CD14-positive monocyte (primary cell): ENCODE results near the gene PSMF1. TPM values are rescaled to one million over a fixed set of nuclear protein-coding genes. Genes with fewer than 3 reads are reported as not detected.
A peak's percentile ranks its signal among the peaks of the same experiment; 100 is the strongest.

Experiments
- DNase-seq, 3 donors: peaks; one replicate each; pipeline ENCODE4 v3.0.0-alpha.2; 2011 to 2022
- H2AFZ ChIP-seq: 2 replicates; pipeline ENCODE4 v1.6.0; 2012; ENCODE audit warnings: mild to moderate bottlenecking, low read depth, low read length, inconsistent platforms; ENCODE audit not compliant: insufficient read depth, poor library complexity, severe bottlenecking
- H3K27ac ChIP-seq, 2 donors: 1 replicate in 1 of 2; 2 replicates in 1 of 2; pipeline ENCODE4 v1.5.1; 2012 to 2013; ENCODE audit warnings: low read length in 2 of 2, control low read depth in 1 of 2, inconsistent platforms in 1 of 2, low read depth in 1 of 2, mild to moderate bottlenecking in 1 of 2
- H3K27me3 ChIP-seq, 2 donors: one replicate each; pipeline versions ENCODE4 v1.6.0 to v1.6.1; 2011 to 2013; ENCODE audit warnings: low read length in 2 of 2; ENCODE audit not compliant: control insufficient read depth in 2 of 2, insufficient read depth in 2 of 2
- H3K36me3 ChIP-seq, 2 donors: replicated peaks in 1 of 2; 1 replicate in 1 of 2; 2 replicates in 1 of 2; pipeline versions ENCODE4 v1.5.1 to v1.6.1; 2012 to 2013; ENCODE audit warnings: low read length in 2 of 2, control low read depth in 1 of 2, inconsistent platforms in 1 of 2, mild to moderate bottlenecking in 1 of 2; ENCODE audit not compliant: insufficient read depth in 2 of 2, control insufficient read depth in 1 of 2
- H3K4me1 ChIP-seq, 2 donors: 1 replicate in 1 of 2; 2 replicates in 1 of 2; pipeline versions ENCODE4 v1.5.1 to v1.6.1; 2012 to 2013; ENCODE audit warnings: low read length in 2 of 2, control low read depth in 1 of 2, inconsistent platforms in 1 of 2, mild to moderate bottlenecking in 1 of 2, moderate library complexity in 1 of 2; ENCODE audit not compliant: insufficient read depth in 2 of 2, control insufficient read depth in 1 of 2
- H3K4me2 ChIP-seq: replicated peaks from 2 replicates; pipeline ENCODE3; 2012; ENCODE audit warnings: low read length, moderate library complexity, mild to moderate bottlenecking; ENCODE audit not compliant: poor library complexity, severe bottlenecking; ENCODE audit errors: extremely low read depth
- H3K4me3 ChIP-seq, 3 experiments: fragments of 200-600 bp in 1 of 3; sonication (generic) in 1 of 3; replicated peaks in 1 of 3; 1 replicate in 2 of 3; 2 replicates in 1 of 3; pipeline ENCODE4 v1.5.1; 2011 to 2013; ENCODE audit warnings: low read length in 3 of 3, mild to moderate bottlenecking in 3 of 3, control low read depth in 2 of 3, low read depth in 2 of 3, inconsistent platforms in 1 of 3, moderate library complexity in 1 of 3
- H3K79me2 ChIP-seq: 2 replicates; pipeline ENCODE4 v1.6.0; 2012; ENCODE audit warnings: mild to moderate bottlenecking, control low read depth, inconsistent platforms, low read length, moderate library complexity; ENCODE audit not compliant: insufficient read depth
- H3K9ac ChIP-seq: 2 replicates; pipeline ENCODE4 v1.6.0; 2017; ENCODE audit warnings: low read length, mild to moderate bottlenecking; ENCODE audit not compliant: insufficient read depth, poor library complexity, severe bottlenecking
- H3K9me3 ChIP-seq, 2 donors: replicated peaks in 1 of 2; 1 replicate in 1 of 2; 2 replicates in 1 of 2; pipeline versions ENCODE4 v1.5.1 to v1.6.1; 2012 to 2013; ENCODE audit warnings: low read length in 2 of 2, control low read depth in 1 of 2; ENCODE audit not compliant: control insufficient read depth in 1 of 2, insufficient read depth in 1 of 2
- H4K20me1 ChIP-seq: 2 replicates; pipeline ENCODE4 v1.6.0; 2012; ENCODE audit warnings: mild to moderate bottlenecking, low read length, control low read depth, moderate library complexity; ENCODE audit not compliant: insufficient read depth
- H3K27ac Mint-ChIP-seq, 7 donors: one replicate each; pipeline ENCODE4 v1.8.0; 2020; ENCODE audit warnings: mild to moderate bottlenecking in 7 of 7, mixed read lengths in 7 of 7, moderate library complexity in 6 of 7, inconsistent platforms in 2 of 7
- H3K27me3 Mint-ChIP-seq, 3 donors: one replicate each; pipeline ENCODE4 v1.8.0; 2021 to 2022; ENCODE audit warnings: low read depth in 3 of 3, mild to moderate bottlenecking in 3 of 3, mixed read lengths in 3 of 3, moderate library complexity in 3 of 3, inconsistent platforms in 1 of 3
- H3K36me3 Mint-ChIP-seq, 2 donors: one replicate each; pipeline ENCODE4 v1.8.0; 2020; ENCODE audit warnings: mixed read lengths in 2 of 2, inconsistent platforms in 1 of 2, mild to moderate bottlenecking in 1 of 2
- H3K4me1 Mint-ChIP-seq: one replicate; pipeline ENCODE4 v1.8.0; 2020; ENCODE audit warnings: mild to moderate bottlenecking, mixed read lengths
- H3K4me3 Mint-ChIP-seq, 2 donors: one replicate each; pipeline ENCODE4 v1.8.0; 2020; ENCODE audit warnings: mild to moderate bottlenecking in 2 of 2, mixed read lengths in 2 of 2, moderate library complexity in 1 of 2
- H3K9me3 Mint-ChIP-seq, 7 donors: one replicate each; pipeline ENCODE4 v1.8.0; 2020 to 2022; ENCODE audit warnings: mixed read lengths in 7 of 7, mild to moderate bottlenecking in 6 of 7, moderate library complexity in 6 of 7, inconsistent platforms in 2 of 7
- WGBS: methylation state at CpG from one replicate; pipeline ENCODE4 v1.1.5; 2013; ENCODE audit warnings: missing lambda C conversion rate; ENCODE audit not compliant: insufficient coverage; 5-methylcytosine and 5-hydroxymethylcytosine counted together
- intact Hi-C, 2 donors: fragments of 100-400 bp; cut with micrococcal nuclease; formaldehyde crosslinking; loops; one replicate each; pipeline versions ENCODE4 v1.15.0 to v1.15.1; 2023
- polyA plus RNA-seq, 3 donors: library from polyadenylated mRNA; depleted of rRNA in 1 of 3; unstranded in 2 of 3; stranded (reverse) in 1 of 3; fragments of 300-500 nt in 2 of 3; fragments of >200 nt in 1 of 3; fragmentation: Illumina TruSeq in 2 of 3; gene quantifications; 1 replicate in 2 of 3; 2 replicates in 1 of 3; pipeline ENCODE4 v1.2.3, GENCODE V29; 2012 to 2021
- TF ChIP-seq, protein P1 (sequence below): fragments of 200-600 bp; IDR thresholded peaks from one replicate; pipeline ENCODE4 v1.8.0; 2022; ENCODE audit warnings: antibody characterized with exemption, mild to moderate bottlenecking

Gene PSMF1
- polyA plus RNA-seq, 3 donors: 103 to 349 (median 138) TPM

DNA sequence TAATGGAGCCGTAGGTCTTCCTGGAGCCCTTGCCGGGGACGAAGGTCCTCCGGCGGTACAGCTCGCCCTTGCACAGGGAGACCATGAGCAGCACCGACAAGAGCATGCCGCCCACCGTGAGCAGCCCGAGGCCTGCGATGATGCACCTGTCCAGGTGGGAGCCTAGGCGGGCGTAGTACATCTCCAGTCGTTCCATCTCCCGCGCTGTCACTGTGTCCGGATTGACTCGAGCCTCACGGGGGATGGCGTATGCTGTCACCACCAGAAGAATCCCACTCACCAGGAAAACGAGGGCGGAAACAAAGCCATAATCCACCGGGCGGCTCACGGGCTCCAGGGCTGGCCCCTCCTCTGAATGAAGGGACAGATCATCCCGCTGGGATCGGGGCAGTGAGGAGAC, 62.5 kb downstream of the PSMF1 start:
- peaks cover 17 to 28% of the 10 kb centered on the region in 2 donors for H3K36me3 Mint-ChIP-seq
- Histone ChIP-seq H3K36me3 (peaks cover 5 to 10% of the 10 kb centered on the region in 2 donors), H3K79me2 (no peaks in the 10 kb centered on the region), H3K4me2 (no peak overlapping the region), H3K27me3 (peaks cover 22 to 24% of the 10 kb centered on the region in 2 donors), H4K20me1 (no peaks in the 10 kb centered on the region), H3K9ac (no peak overlapping the region), H3K4me3 (no peak overlapping the region), H2AFZ (no peak overlapping the region), H3K27ac (no peak overlapping the region), H3K9me3 (no peaks in the 10 kb centered on the region), H3K4me1 (peaks cover 7 to 14% of the 10 kb centered on the region in 2 donors)
- peaks cover 25 to 32% (median 26%) of the 10 kb centered on the region in 3 donors for H3K27me3 Mint-ChIP-seq
- peaks cover 0 to 8% (median 5%) of the 10 kb centered on the region in 7 donors for H3K9me3 Mint-ChIP-seq
- intact Hi-C loops: no loop called here
- TF ChIP-seq, protein P1, sequence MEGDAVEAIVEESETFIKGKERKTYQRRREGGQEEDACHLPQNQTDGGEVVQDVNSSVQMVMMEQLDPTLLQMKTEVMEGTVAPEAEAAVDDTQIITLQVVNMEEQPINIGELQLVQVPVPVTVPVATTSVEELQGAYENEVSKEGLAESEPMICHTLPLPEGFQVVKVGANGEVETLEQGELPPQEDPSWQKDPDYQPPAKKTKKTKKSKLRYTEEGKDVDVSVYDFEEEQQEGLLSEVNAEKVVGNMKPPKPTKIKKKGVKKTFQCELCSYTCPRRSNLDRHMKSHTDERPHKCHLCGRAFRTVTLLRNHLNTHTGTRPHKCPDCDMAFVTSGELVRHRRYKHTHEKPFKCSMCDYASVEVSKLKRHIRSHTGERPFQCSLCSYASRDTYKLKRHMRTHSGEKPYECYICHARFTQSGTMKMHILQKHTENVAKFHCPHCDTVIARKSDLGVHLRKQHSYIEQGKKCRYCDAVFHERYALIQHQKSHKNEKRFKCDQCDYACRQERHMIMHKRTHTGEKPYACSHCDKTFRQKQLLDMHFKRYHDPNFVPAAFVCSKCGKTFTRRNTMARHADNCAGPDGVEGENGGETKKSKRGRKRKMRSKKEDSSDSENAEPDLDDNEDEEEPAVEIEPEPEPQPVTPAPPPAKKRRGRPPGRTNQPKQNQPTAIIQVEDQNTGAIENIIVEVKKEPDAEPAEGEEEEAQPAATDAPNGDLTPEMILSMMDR: no peak
- peaks cover 15% of the 10 kb centered on the region for H3K4me1 Mint-ChIP-seq
- no peak for DNase-seq
- no peak overlapping the region for H3K4me3 Mint-ChIP-seq
- no peak overlapping the region for H3K27ac Mint-ChIP-seq
- 97% methylated on average over 22 of the region's 27 CpGs for WGBS

DNA sequence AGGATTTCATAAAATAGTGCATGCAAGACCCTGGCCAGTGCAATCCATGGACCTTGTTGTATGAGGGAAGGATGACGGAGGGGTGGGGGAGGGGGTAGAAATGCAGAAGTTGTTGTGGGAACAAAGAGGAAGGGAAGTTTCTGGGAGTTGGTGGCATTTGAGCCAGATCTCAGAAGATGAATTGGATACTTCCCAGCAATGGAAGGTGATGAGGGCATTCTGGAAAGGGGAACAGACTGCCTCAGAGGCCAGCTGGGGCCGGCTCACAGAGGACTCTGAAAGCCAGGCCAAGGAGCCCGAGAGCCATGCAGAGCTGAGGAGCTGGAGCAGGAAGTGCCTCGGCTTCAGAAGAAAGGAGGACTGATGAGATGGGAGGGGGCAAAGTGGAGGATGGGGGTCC, 63.7 kb downstream of the PSMF1 start:
- Histone ChIP-seq H3K36me3 (no peaks in the 10 kb centered on the region), H3K4me1 (peaks cover 7 to 14% of the 10 kb centered on the region in 2 donors), H3K27me3 (peaks cover 22 to 35% of the 10 kb centered on the region in 2 donors), H3K4me3 (no peak overlapping the region), H3K79me2 (no peaks in the 10 kb centered on the region), H3K4me2 (no peak overlapping the region), H3K27ac (no peak overlapping the region), H3K9ac (peak overlapping the region; percentile 2), H4K20me1 (no peaks in the 10 kb centered on the region), H3K9me3 (no peaks in the 10 kb centered on the region), H2AFZ (no peak overlapping the region)
- Mint-ChIP-seq H3K4me3 (peak overlapping the region in 1 of 2 donors; percentile 4), H3K27ac (peak overlapping the region in 2 of 7 donors; percentile 2 to 23), H3K27me3 (peaks cover 30 to 33% (median 32%) of the 10 kb centered on the region in 3 donors), H3K4me1 (peaks cover 16% of the 10 kb centered on the region), H3K9me3 (peaks cover 0 to 8% (median 5%) of the 10 kb centered on the region in 7 donors), H3K36me3 (peaks cover 7 to 21% of the 10 kb centered on the region in 2 donors)
- peak in 1 of 3 donors; percentile 7 for DNase-seq
- TF ChIP-seq, protein P1: no peak
- intact Hi-C loops: no loop called here
- 24% methylated on average over 4 of the region's 4 CpGs for WGBS
